Endothelial cell of umbilical vein (primary cell): ENCODE data around the gene IRS1.

Source experiments
- CTCF ChIP-seq, 2 donors: IDR thresholded peaks; 1 replicate in 1 of 2; 2 replicates in 1 of 2; pipeline ENCODE4 v1.5.1; 2011; ENCODE audit warnings: low read length in 2 of 2, mild to moderate bottlenecking in 2 of 2, moderate library complexity in 2 of 2, control low read depth in 1 of 2, inconsistent platforms in 1 of 2, low read depth in 1 of 2; ENCODE audit not compliant: insufficient read depth in 1 of 2; ENCODE audit errors: extremely low read depth in 1 of 2
- EZH2 ChIP-seq: IDR thresholded peaks from 2 replicates; pipeline ENCODE4 v1.6.1; 2012; ENCODE audit warnings: borderline replicate concordance, low read depth, mild to moderate bottlenecking, moderate library complexity, low read length, inconsistent platforms; ENCODE audit not compliant: severe bottlenecking
- FOS ChIP-seq: IDR thresholded peaks from 2 replicates; pipeline ENCODE4 v1.6.1; 2011; ENCODE audit warnings: mild to moderate bottlenecking, low read length, moderate library complexity, borderline replicate concordance; ENCODE audit not compliant: insufficient read depth

- no peak for TF ChIP-seq FOS
- no peak for TF ChIP-seq CTCF (IDR thresholded peaks at IDR 0.05; ENCODE audit: extremely low read depth in 1 of 2, insufficient read depth in 1 of 2, low read depth in 1 of 2, low read length in 2 of 2)
- no peak for TF ChIP-seq EZH2
Measured at GRCh38 chr2:226773291-226773690, 26.3 kb downstream of the IRS1 start.
